Subcutaneous abdominal adipose tissue (tissue), 5 donors: ENCODE results near the gene RAB11FIP3.
A peak's percentile ranks its signal among the peaks of the same experiment; 100 is the strongest.
"Not testable (repeated sequence)": the region's sequence is repeated elsewhere in the genome, so short reads cannot be mapped to it uniquely, and the experiment has no call there.

ENCODE experiments used
- H3K27ac ChIP-seq: one replicate; pipeline ENCODE4 v1.7.0; 2013; ENCODE audit warnings: low read depth, mild to moderate bottlenecking, inconsistent platforms, low read length, moderate library complexity
- H3K27me3 ChIP-seq, 5 donors: one replicate each; pipeline ENCODE4 v1.7.0; 2013; ENCODE audit warnings: low read length in 5 of 5, inconsistent platforms in 1 of 5; ENCODE audit not compliant: control insufficient read depth in 5 of 5, insufficient read depth in 4 of 5
- H3K36me3 ChIP-seq, 5 donors: one replicate each; pipeline ENCODE4 v1.7.0; 2013; ENCODE audit warnings: low read length in 5 of 5; ENCODE audit not compliant: control insufficient read depth in 5 of 5, insufficient read depth in 5 of 5
- H3K4me1 ChIP-seq, 5 donors: one replicate each; pipeline ENCODE4 v1.7.0; 2013; ENCODE audit warnings: low read length in 5 of 5, mild to moderate bottlenecking in 3 of 5, moderate library complexity in 1 of 5; ENCODE audit not compliant: control insufficient read depth in 5 of 5, insufficient read depth in 5 of 5
- H3K4me3 ChIP-seq, 5 donors: one replicate each; pipeline ENCODE4 v1.7.0; 2013; ENCODE audit warnings: low read length in 5 of 5, low read depth in 1 of 5
- H3K9ac ChIP-seq, 5 donors: one replicate each; pipeline ENCODE4 v1.7.0; 2013; ENCODE audit warnings: low read length in 5 of 5, mild to moderate bottlenecking in 4 of 5, moderate library complexity in 3 of 5
- H3K9me3 ChIP-seq, 5 donors: one replicate each; pipeline ENCODE4 v1.7.0; 2013; ENCODE audit warnings: low read length in 5 of 5; ENCODE audit not compliant: control insufficient read depth in 5 of 5
- donor health status: healthy.
- donor health status: healthy.
- donor health status: healthy.
- donor health status: healthy.
- donor health status: healthy.

RAB11FIP3 gene

GRCh38 chr16:425082-425718 lies at the start of gene RAB11FIP3:
Gene RAB11FIP3 (plus strand): TSS chr16:425649. CDS start chr16:426007, 358 bp downstream.
- Histone ChIP-seq H3K9ac (peak within 1 kb of the TSS; percentile 48 to 84 (median 78)), H3K4me1 (peaks cover 6 to 36% (median 30%) of the 10 kb centered on the region in 5 donors), H3K27ac (peak within 1 kb of the TSS; percentile 89), H3K4me3 (peak within 1 kb of the TSS in 4 of 5 donors; percentile 72 to 81 (median 76)), H3K36me3 (peaks cover 0 to 2% (median 0%) of the 10 kb centered on the region in 5 donors), H3K27me3 (no peaks in the 10 kb centered on the region), H3K9me3 (no peaks in the 10 kb centered on the region)

GRCh38 chr16:375927-376816 lies 49.3 kb upstream of the RAB11FIP3 start:
- peaks cover 0 to 62% (median 54%) of the 10 kb centered on the region in 5 donors for H3K36me3 ChIP-seq
- no peaks in the 10 kb centered on the region for H3K9me3 ChIP-seq
- H3K4me1 ChIP-seq, result peaks cover 0 to 20% (median 17%) of the 10 kb centered on the region in 5 donors
- no peaks in the 10 kb centered on the region for H3K27me3 ChIP-seq
- H3K4me3 ChIP-seq, result no peak overlapping the region
- H3K27ac ChIP-seq, result no peak overlapping the region
- H3K9ac ChIP-seq, result no peak overlapping the region

- H3K4me3 ChIP-seq, result no peak overlapping the region
Measured at GRCh38 chr16:376817-377418, 48.5 kb upstream of the RAB11FIP3 start.

GRCh38 chr16:377419-377951 lies 48.0 kb upstream of the RAB11FIP3 start:
- peaks cover 0 to 24% (median 21%) of the 10 kb centered on the region in 5 donors for H3K4me1 ChIP-seq
- no peaks in the 10 kb centered on the region for H3K27me3 ChIP-seq
- peaks cover 0 to 51% (median 43%) of the 10 kb centered on the region in 5 donors for H3K36me3 ChIP-seq
- no peak overlapping the region for H3K4me3 ChIP-seq
- no peaks in the 10 kb centered on the region for H3K9me3 ChIP-seq
- no peak overlapping the region for H3K9ac ChIP-seq
- no peak overlapping the region for H3K27ac ChIP-seq

More at GRCh38 chr16:376817-377418, 48.5 kb upstream of the RAB11FIP3 start:
- H3K4me1 ChIP-seq, result peaks cover 0 to 21% (median 18%) of the 10 kb centered on the region in 5 donors
- peaks cover 0 to 56% (median 49%) of the 10 kb centered on the region in 5 donors for H3K36me3 ChIP-seq
- H3K27ac ChIP-seq, result no peak overlapping the region
- H3K9me3 ChIP-seq, result no peaks in the 10 kb centered on the region
- no peaks in the 10 kb centered on the region for H3K27me3 ChIP-seq
- H3K9ac ChIP-seq, result no peak overlapping the region

- peaks cover 2 to 32% (median 28%) of the 10 kb centered on the region in 5 donors for H3K4me1 ChIP-seq
- H3K36me3 ChIP-seq, result peaks cover 0 to 43% (median 36%) of the 10 kb centered on the region in 5 donors
- not testable (repeated sequence) for H3K27me3 ChIP-seq, H3K27ac ChIP-seq, H3K9me3 ChIP-seq, H3K9ac ChIP-seq, H3K4me3 ChIP-seq
Measured at GRCh38 chr16:378113-378820, 47.2 kb upstream of the RAB11FIP3 start.

- Histone ChIP-seq H3K4me3 (no peak overlapping the region), H3K27me3 (no peaks in the 10 kb centered on the region), H3K36me3 (peaks cover 0 to 38% (median 30%) of the 10 kb centered on the region in 5 donors), H3K9me3 (no peaks in the 10 kb centered on the region), H3K9ac (no peak overlapping the region), H3K27ac (no peak overlapping the region), H3K4me1 (peaks cover 2 to 37% (median 33%) of the 10 kb centered on the region in 5 donors)
Measured at GRCh38 chr16:378821-379182, 46.6 kb upstream of the RAB11FIP3 start.

- H3K27ac ChIP-seq, result no peak overlapping the region
- peaks cover 0 to 32% (median 26%) of the 10 kb centered on the region in 5 donors for H3K36me3 ChIP-seq
- no peaks in the 10 kb centered on the region for H3K27me3 ChIP-seq
- no peaks in the 10 kb centered on the region for H3K9me3 ChIP-seq
- peaks cover 2 to 43% (median 39%) of the 10 kb centered on the region in 5 donors for H3K4me1 ChIP-seq
- peak overlapping the region in 1 of 5 donors; percentile 47 for H3K9ac ChIP-seq
- H3K4me3 ChIP-seq, result no peak overlapping the region
Measured at GRCh38 chr16:379183-379960, 46.1 kb upstream of the RAB11FIP3 start.

- Histone ChIP-seq H3K9ac (peak overlapping the region in 1 of 5 donors; percentile 8), H3K27me3 (no peaks in the 10 kb centered on the region), H3K27ac (no peak overlapping the region), H3K4me3 (peak overlapping the region in 2 of 5 donors; percentile 75 to 82), H3K36me3 (peaks cover 0 to 24% (median 18%) of the 10 kb centered on the region in 5 donors), H3K9me3 (no peaks in the 10 kb centered on the region), H3K4me1 (peaks cover 2 to 43% (median 39%) of the 10 kb centered on the region in 5 donors)
Measured at GRCh38 chr16:379961-380761, 45.3 kb upstream of the RAB11FIP3 start.
